ENCODE measurements around the gene LPP. TPM values are rescaled to one million over a fixed set of nuclear protein-coding genes. Genes with fewer than 3 reads are reported as not detected.

Gene LPP
- total RNA-seq, 1 experiment from 2014 or later: 264 TPM

DNA sequence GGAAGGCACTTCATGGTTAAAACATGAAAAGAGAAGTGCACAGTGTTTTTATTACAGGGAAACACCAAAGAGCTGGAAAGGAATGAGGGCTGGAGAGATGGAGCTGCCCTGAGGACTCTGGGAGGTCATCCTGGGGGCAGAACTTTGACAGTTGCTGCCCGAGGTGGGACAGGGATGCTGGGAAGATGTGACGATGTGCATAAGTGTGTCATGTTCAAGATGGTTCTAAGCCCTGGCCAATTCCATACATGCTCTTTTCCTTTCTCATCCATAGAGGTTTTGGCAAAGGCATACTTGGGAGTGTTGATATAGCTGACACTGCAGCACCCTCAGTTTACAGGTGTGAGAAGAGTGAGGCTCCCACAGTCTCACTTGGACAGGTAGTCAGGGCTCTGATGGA, 23.8 kb downstream of the LPP start:
- no peak overlapping the region for H3K4me3 Mint-ChIP-seq (ENCODE audit: low read depth, unreplicated experiment)
- no peak for DNase-seq
- no TSS peak for BruUV-seq (replicated peaks)
- peaks cover 36% of the 10 kb centered on the region for H3K36me3 Mint-ChIP-seq (ENCODE audit: insufficient read depth, unreplicated experiment)
- H3K27ac Mint-ChIP-seq (ENCODE audit: unreplicated experiment): peak overlapping the region; percentile 1
- H3K4me1 Mint-ChIP-seq (ENCODE audit: low read depth, unreplicated experiment): peaks cover 65% of the 10 kb centered on the region
- intact Hi-C loops (cut with micrococcal nuclease; ENCODE audit: unreplicated experiment): no loop called here
- CTCF ChIA-PET: interaction anchor here (0.6 to 1.1 kb wide), 2 partner anchors 93 to 432 kb away, joined by 3 to 10 read pairs; partner anchors contain the start of gene BCL6
- H3K27me3 Mint-ChIP-seq (ENCODE audit: unreplicated experiment): no peaks in the 10 kb centered on the region
- H3K9me3 Mint-ChIP-seq (ENCODE audit: low read depth, unreplicated experiment): peaks cover 3% of the 10 kb centered on the region
- no peak for TF ChIP-seq CTCF (IDR thresholded peaks at IDR 0.05; ENCODE audit: unreplicated experiment)

DNA sequence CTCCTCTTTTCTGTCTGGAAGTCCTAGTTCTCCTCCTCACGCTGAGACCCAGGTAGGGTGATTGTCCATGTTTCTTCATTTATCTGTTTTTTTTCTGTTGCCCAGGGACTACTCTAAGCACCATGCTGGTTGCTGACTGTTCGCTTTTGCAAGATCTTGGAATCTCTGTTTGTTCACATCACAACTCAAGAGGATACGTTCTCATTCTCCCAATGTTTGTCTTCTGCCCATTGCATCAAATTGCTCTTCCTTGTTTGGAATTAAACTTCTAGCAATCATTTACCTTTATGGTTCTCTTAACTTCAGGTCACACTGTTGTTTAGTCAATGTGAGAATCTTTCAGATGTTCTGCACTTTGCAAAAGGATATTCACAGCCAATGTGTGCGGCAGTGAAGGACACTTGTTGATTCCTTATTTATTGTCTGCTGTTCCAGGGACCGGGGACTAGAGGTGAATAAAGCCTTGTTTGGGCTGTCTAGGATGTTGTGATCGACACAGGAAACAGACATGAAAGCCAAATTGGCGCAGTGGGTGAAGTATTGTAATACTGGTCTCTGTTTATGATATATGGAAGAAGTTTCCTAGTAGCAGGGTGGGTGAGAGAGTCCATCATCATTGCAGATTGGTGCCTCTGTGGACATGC, 24.5 kb downstream of the LPP start:
- peak overlapping the region; percentile 1 for H3K27ac Mint-ChIP-seq (ENCODE audit: unreplicated experiment)
- intact Hi-C loops (cut with micrococcal nuclease; ENCODE audit: unreplicated experiment): no loop called here
- BruUV-seq (replicated peaks): no TSS peak
- CTCF ChIA-PET: no interaction called here
- H3K36me3 Mint-ChIP-seq (ENCODE audit: insufficient read depth, unreplicated experiment): peaks cover 36% of the 10 kb centered on the region
- no peak for DNase-seq
- no peak overlapping the region for H3K4me3 Mint-ChIP-seq (ENCODE audit: low read depth, unreplicated experiment)
- H3K4me1 Mint-ChIP-seq (ENCODE audit: low read depth, unreplicated experiment): peaks cover 65% of the 10 kb centered on the region
- TF ChIP-seq CTCF (IDR thresholded peaks at IDR 0.05; ENCODE audit: unreplicated experiment): no peak
- no peaks in the 10 kb centered on the region for H3K27me3 Mint-ChIP-seq (ENCODE audit: unreplicated experiment)
- H3K9me3 Mint-ChIP-seq (ENCODE audit: low read depth, unreplicated experiment): peaks cover 3% of the 10 kb centered on the region

GRCh38 chr3:188179006-188179966, 25.3 kb downstream of the LPP start:
- H3K4me3 Mint-ChIP-seq (ENCODE audit: low read depth, unreplicated experiment): no peak overlapping the region

More at GRCh38 chr3:188179006-188179966, 25.3 kb downstream of the LPP start:
- BruUV-seq (replicated peaks): no TSS peak
- intact Hi-C loops (cut with micrococcal nuclease; ENCODE audit: unreplicated experiment): no loop called here
- Mint-ChIP-seq H3K27ac (ENCODE audit: unreplicated experiment) (no peak overlapping the region), H3K27me3 (ENCODE audit: unreplicated experiment) (no peaks in the 10 kb centered on the region), H3K9me3 (ENCODE audit: low read depth, unreplicated experiment) (peaks cover 3% of the 10 kb centered on the region), H3K4me1 (ENCODE audit: low read depth, unreplicated experiment) (peaks cover 68% of the 10 kb centered on the region), H3K36me3 (ENCODE audit: insufficient read depth, unreplicated experiment) (peaks cover 33% of the 10 kb centered on the region)
- CTCF ChIA-PET: interaction anchor here (0.7 to 0.8 kb wide), 2 partner anchors 33 to 429 kb away, joined by 3 to 6 read pairs; no protein-coding TSS in a partner anchor
- DNase-seq: no peak
- no peak for TF ChIP-seq CTCF (IDR thresholded peaks at IDR 0.05; ENCODE audit: unreplicated experiment)
